Breast epithelium (tissue), 3 donors: Measurements from ENCODE around the gene HSF5.

Source experiments
- CTCF ChIP-seq, 3 donors: fragments of 450-650 bp; IDR thresholded peaks; one replicate each; pipeline ENCODE4 v1.5.1; 2016 to 2017; ENCODE audit warnings: antibody characterized with exemption in 3 of 3, mild to moderate bottlenecking in 3 of 3, moderate library complexity in 3 of 3
- POLR2A ChIP-seq: fragments of 450-650 bp; IDR thresholded peaks from one replicate; pipeline ENCODE4 v1.6.1; 2016; ENCODE audit warnings: antibody characterized with exemption, mild to moderate bottlenecking, moderate library complexity
- POLR2AphosphoS5 ChIP-seq, 3 donors: sonication (generic); formaldehyde crosslinking; IDR thresholded peaks; one replicate each; pipeline ENCODE4 v1.6.1; 2017; ENCODE audit warnings: antibody characterized with exemption in 3 of 3

DNA sequence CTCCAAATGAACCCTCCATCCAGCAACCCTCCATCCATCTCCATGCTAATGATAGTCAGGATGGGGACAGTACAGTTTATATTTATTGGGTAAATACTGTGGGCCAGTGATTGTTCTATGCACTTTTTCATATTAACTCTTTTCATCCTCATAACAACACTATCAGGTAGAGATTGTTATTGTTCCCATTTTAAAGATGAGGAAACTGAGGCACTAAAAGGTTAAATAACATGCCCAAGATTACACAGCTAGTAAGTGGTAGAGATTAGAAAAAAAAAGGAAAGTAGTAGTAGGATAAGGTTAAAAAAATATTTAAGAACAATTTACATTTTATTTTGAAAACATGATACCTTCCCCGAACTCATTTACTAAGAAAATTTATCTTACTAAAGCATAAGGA is 114.3 kb downstream of the HSF5 start:
- TF ChIP-seq CTCF (IDR thresholded peaks at IDR 0.05) = no peak
- TF ChIP-seq POLR2AphosphoS5 (IDR thresholded peaks at IDR 0.05) = no peak
- no peak for TF ChIP-seq POLR2A
